Ovary (tissue), 3 donors: Measurements from ENCODE around the gene MSI2.

Experiments
- POLR2A ChIP-seq: fragments of 450-650 bp; IDR thresholded peaks from one replicate; pipeline ENCODE4 v1.6.1; 2017; ENCODE audit warnings: antibody characterized with exemption, mild to moderate bottlenecking, moderate library complexity
- TF ChIP-seq, protein P1 (sequence below), 3 donors: fragments of 450-650 bp in 2 of 3; fragments of 200-600 bp in 1 of 3; IDR thresholded peaks; one replicate each; pipeline versions ENCODE4 v1.5.1 to v1.8.0; 2016 to 2022; ENCODE audit warnings: antibody characterized with exemption in 3 of 3, mild to moderate bottlenecking in 1 of 3
- donor health status: DM: no; HTN: no; CAD: no.

DNA sequence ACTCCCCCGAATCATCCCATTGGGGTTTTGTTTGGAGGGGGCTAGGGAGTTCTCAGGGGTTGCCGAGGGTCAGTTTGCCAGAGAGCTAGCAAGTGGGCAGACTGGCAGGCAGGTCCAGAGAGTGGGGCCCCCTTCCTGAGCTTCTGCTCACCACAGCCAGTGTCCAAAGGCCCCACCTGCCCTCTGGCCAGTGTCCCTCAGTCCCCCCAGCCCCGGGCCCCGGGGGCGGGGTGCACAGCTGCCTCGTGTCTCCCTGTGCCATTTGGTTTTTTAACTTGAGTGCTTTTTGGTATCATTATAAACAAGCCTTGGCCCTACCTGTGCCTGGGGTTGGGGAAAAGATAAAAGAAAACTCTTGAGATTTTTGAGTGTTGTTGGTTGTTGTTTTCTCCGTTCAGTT is 397.0 kb downstream of the MSI2 start:
- TF ChIP-seq POLR2A: no peak
- TF ChIP-seq, protein P1, sequence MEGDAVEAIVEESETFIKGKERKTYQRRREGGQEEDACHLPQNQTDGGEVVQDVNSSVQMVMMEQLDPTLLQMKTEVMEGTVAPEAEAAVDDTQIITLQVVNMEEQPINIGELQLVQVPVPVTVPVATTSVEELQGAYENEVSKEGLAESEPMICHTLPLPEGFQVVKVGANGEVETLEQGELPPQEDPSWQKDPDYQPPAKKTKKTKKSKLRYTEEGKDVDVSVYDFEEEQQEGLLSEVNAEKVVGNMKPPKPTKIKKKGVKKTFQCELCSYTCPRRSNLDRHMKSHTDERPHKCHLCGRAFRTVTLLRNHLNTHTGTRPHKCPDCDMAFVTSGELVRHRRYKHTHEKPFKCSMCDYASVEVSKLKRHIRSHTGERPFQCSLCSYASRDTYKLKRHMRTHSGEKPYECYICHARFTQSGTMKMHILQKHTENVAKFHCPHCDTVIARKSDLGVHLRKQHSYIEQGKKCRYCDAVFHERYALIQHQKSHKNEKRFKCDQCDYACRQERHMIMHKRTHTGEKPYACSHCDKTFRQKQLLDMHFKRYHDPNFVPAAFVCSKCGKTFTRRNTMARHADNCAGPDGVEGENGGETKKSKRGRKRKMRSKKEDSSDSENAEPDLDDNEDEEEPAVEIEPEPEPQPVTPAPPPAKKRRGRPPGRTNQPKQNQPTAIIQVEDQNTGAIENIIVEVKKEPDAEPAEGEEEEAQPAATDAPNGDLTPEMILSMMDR (IDR thresholded peaks at IDR 0.05): no peak
